ENCODE measurements around the gene AKR1B1. TPM values are rescaled to one million over a fixed set of nuclear protein-coding genes. Genes with fewer than 3 reads are reported as not detected.

The AKR1B1 gene
- total and polyA plus RNA-seq, 9 of the 15 experiments (the other 6 are each of a cell fraction or from before 2014, with no cell fraction given), result 2.0 to 10.6 (median 6.2) TPM

DNA sequence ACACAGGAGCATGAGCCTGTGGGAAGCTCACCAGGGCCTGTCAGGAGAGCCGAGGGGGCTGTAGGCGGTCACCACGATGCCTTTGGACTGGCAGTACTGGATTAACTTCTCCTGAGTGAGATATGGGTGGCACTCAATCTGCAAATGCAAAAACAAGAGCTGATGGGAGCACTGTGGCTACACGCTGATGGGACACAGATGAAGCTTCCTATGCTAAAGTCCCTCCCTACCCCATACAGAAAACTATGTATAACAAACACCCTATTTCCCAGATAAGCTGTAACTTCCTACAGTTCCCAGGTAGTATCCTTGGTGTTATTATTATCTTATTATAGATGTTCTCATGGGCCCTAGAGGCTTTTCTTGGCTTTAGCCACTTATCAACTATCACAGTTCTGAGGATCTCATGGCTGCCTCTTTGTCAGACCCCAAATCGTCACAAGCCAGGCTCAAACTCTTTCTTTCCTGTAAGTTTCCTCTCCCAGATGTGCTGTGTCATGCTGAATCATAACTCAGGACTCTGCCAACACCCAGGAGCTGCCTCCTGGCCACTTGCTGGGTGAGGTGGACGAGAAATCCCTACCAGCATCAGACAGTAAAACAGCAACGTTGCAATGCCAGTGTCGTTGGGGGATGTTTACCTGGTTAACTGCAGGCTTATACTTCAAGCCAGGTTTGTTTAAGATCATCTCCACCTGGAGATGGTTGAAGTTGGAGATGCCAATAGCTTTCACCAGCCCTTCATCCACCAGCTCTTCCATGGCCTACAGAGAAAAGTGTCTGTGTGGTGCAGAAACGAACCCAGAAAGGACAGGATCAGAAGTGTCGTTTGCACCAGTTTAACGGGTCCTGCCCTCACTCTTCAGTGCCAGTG, 10.3 kb downstream of the AKR1B1 start (continued):
- TF ChIP-seq, protein P1, sequence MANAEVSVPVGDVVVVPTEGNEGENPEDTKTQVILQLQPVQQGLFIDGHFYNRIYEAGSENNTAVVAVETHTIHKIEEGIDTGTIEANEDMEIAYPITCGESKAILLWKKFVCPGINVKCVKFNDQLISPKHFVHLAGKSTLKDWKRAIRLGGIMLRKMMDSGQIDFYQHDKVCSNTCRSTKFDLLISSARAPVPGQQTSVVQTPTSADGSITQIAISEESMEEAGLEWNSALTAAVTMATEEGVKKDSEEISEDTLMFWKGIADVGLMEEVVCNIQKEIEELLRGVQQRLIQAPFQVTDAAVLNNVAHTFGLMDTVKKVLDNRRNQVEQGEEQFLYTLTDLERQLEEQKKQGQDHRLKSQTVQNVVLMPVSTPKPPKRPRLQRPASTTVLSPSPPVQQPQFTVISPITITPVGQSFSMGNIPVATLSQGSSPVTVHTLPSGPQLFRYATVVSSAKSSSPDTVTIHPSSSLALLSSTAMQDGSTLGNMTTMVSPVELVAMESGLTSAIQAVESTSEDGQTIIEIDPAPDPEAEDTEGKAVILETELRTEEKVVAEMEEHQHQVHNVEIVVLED (CRISPR knock-in tag; IDR thresholded peaks at IDR 0.05), result 0 out of 2 replicates have a peak, but pooled peaks have one; percentile 8
- TF ChIP-seq, protein P2, sequence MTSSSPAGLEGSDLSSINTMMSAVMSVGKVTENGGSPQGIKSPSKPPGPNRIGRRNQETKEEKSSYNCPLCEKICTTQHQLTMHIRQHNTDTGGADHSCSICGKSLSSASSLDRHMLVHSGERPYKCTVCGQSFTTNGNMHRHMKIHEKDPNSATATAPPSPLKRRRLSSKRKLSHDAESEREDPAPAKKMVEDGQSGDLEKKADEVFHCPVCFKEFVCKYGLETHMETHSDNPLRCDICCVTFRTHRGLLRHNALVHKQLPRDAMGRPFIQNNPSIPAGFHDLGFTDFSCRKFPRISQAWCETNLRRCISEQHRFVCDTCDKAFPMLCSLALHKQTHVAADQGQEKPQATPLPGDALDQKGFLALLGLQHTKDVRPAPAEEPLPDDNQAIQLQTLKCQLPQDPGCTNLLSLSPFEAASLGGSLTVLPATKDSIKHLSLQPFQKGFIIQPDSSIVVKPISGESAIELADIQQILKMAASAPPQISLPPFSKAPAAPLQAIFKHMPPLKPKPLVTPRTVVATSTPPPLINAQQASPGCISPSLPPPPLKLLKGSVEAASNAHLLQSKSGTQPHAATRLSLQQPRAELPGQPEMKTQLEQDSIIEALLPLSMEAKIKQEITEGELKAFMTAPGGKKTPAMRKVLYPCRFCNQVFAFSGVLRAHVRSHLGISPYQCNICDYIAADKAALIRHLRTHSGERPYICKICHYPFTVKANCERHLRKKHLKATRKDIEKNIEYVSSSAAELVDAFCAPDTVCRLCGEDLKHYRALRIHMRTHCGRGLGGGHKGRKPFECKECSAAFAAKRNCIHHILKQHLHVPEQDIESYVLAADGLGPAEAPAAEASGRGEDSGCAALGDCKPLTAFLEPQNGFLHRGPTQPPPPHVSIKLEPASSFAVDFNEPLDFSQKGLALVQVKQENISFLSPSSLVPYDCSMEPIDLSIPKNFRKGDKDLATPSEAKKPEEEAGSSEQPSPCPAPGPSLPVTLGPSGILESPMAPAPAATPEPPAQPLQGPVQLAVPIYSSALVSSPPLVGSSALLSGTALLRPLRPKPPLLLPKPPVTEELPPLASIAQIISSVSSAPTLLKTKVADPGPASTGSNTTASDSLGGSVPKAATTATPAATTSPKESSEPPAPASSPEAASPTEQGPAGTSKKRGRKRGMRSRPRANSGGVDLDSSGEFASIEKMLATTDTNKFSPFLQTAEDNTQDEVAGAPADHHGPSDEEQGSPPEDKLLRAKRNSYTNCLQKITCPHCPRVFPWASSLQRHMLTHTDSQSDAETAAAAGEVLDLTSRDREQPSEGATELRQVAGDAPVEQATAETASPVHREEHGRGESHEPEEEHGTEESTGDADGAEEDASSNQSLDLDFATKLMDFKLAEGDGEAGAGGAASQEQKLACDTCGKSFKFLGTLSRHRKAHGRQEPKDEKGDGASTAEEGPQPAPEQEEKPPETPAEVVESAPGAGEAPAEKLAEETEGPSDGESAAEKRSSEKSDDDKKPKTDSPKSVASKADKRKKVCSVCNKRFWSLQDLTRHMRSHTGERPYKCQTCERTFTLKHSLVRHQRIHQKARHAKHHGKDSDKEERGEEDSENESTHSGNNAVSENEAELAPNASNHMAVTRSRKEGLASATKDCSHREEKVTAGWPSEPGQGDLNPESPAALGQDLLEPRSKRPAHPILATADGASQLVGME (CRISPR knock-in tag; IDR thresholded peaks at IDR 0.05), result no peak
- TF ChIP-seq MED1 (CRISPR knock-in tag; IDR thresholded peaks at IDR 0.05; ENCODE audit: borderline replicate concordance), result no peak
- no peak for TF ChIP-seq SNIP1 (IDR thresholded peaks at IDR 0.05; ENCODE audit: low read depth)
- peak; percentile 40; the same call in 1 of the 2 replicates for TF ChIP-seq NCOR1 (IDR thresholded peaks at IDR 0.05)
- TF ChIP-seq, protein P3, sequence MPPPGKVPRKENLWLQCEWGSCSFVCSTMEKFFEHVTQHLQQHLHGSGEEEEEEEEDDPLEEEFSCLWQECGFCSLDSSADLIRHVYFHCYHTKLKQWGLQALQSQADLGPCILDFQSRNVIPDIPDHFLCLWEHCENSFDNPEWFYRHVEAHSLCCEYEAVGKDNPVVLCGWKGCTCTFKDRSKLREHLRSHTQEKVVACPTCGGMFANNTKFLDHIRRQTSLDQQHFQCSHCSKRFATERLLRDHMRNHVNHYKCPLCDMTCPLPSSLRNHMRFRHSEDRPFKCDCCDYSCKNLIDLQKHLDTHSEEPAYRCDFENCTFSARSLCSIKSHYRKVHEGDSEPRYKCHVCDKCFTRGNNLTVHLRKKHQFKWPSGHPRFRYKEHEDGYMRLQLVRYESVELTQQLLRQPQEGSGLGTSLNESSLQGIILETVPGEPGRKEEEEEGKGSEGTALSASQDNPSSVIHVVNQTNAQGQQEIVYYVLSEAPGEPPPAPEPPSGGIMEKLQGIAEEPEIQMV (tag; conservative IDR thresholded peaks at IDR 0.05; ENCODE audit: low read depth), result peak; percentile 42; the same call in 1 of the 2 replicates
- no peak for TF ChIP-seq KDM4B (IDR thresholded peaks at IDR 0.05; ENCODE audit: borderline replicate concordance in 2 of 2, low read depth in 1 of 2)
- TF ChIP-seq ZNF316 (IDR thresholded peaks at IDR 0.05), result peak; percentile 99
- TF ChIP-seq NCOA4 (IDR thresholded peaks at IDR 0.05; ENCODE audit: partially characterized antibody), result no peak
- TF ChIP-seq JUN (IDR thresholded peaks at IDR 0.05; ENCODE audit: borderline replicate concordance, low read depth, low read length), result peak; percentile 85; the same call in 1 of the 2 replicates
- TF ChIP-seq JUN (CRISPR knock-in tag; IDR thresholded peaks at IDR 0.05; ENCODE audit: borderline replicate concordance), result no peak
- no peak for TF ChIP-seq NCOA1 (IDR thresholded peaks at IDR 0.05; ENCODE audit: low read depth)
- TF ChIP-seq, protein P4, sequence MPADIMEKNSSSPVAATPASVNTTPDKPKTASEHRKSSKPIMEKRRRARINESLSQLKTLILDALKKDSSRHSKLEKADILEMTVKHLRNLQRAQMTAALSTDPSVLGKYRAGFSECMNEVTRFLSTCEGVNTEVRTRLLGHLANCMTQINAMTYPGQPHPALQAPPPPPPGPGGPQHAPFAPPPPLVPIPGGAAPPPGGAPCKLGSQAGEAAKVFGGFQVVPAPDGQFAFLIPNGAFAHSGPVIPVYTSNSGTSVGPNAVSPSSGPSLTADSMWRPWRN (IDR thresholded peaks at IDR 0.05; ENCODE audit: low read depth), result no peak
- peak; percentile 80 for TF ChIP-seq SOX6 (IDR thresholded peaks at IDR 0.05)
- TF ChIP-seq, protein P5, sequence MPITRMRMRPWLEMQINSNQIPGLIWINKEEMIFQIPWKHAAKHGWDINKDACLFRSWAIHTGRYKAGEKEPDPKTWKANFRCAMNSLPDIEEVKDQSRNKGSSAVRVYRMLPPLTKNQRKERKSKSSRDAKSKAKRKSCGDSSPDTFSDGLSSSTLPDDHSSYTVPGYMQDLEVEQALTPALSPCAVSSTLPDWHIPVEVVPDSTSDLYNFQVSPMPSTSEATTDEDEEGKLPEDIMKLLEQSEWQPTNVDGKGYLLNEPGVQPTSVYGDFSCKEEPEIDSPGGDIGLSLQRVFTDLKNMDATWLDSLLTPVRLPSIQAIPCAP (CRISPR knock-in tag; IDR thresholded peaks at IDR 0.05; ENCODE audit: borderline replicate concordance), result no peak
- no peak for TF ChIP-seq HDAC3 (IDR thresholded peaks at IDR 0.05; ENCODE audit: borderline replicate concordance, partially characterized antibody)
